HepG2 (cell line): Measurements from ENCODE around the gene CNDP1. TPM values are rescaled to one million over a fixed set of nuclear protein-coding genes. Genes with fewer than 3 reads are reported as not detected.

Source experiments
- ATAC-seq: fragments of 200-7000 bp; cut with Tn5 transposase; 3 replicates; pipeline ENCODE4 v1.9.1; 2020; ENCODE audit warnings: mild to moderate bottlenecking, moderate library complexity
- BruUV-seq: library from RNA; stranded (reverse); fragments of 400-500 nt; replicated peaks from 2 replicates; lab custom pipeline; 2021; lab: Mats Ljungman, UMichigan
- CTCF ChIA-PET: fragments of 300-600 bp; formaldehyde crosslinking; extraction: SDS; loops from one replicate; lab custom pipeline; 2021; ENCODE audit warnings: low total read pairs, inconsistent platforms, low intra/inter-chr PET ratio; lab: Yijun Ruan, JAX
- POLR2A ChIA-PET: fragments of 350-600 bp; sonication (Branson Sonifier 250); formaldehyde crosslinking; loops from one replicate; lab custom pipeline; 2020; ENCODE audit warnings: antibody characterized with exemption, inconsistent platforms; lab: Yijun Ruan, JAX
- DNase-seq: peaks from one replicate; pipeline ENCODE4 v3.0.0-alpha.2; 2015; ENCODE audit warnings: low spot score
- FAIRE-seq: peaks from 3 replicates; lab custom pipeline; 2011; peaks lifted over from hg19 to GRCh38; lab: Jason Lieb, UNC
- H2AFZ ChIP-seq: one replicate; pipeline ENCODE4 v1.6.1; 2011; ENCODE audit warnings: low read length, inconsistent platforms
- H3K27ac ChIP-seq: fragments of 300-600 bp; 3 replicates; pipeline ENCODE4 v1.8.0; 2011; ENCODE audit warnings: mixed run types, mild to moderate bottlenecking, mixed read lengths, low read length, inconsistent platforms; ENCODE audit not compliant: insufficient read depth; ENCODE audit errors: extremely low read length
- H3K27me3 ChIP-seq, 2 experiments: fragments of 200-600 bp in 1 of 2; 2 replicates in 1 of 2; 3 replicates in 1 of 2; pipeline versions ENCODE4 v1.6.0 to v1.8.0; 2011; ENCODE audit warnings: low read length in 2 of 2, mild to moderate bottlenecking in 2 of 2, moderate library complexity in 2 of 2, inconsistent platforms in 1 of 2; ENCODE audit not compliant: insufficient read depth in 2 of 2, control insufficient read depth in 1 of 2
- H3K36me3 ChIP-seq, 2 experiments: fragments of 200-600 bp in 1 of 2; replicated peaks in 1 of 2; 2 replicates in 1 of 2; 3 replicates in 1 of 2; pipeline versions ENCODE4 v1.5.1 to v1.8.0; 2011; ENCODE audit warnings: low read length in 2 of 2, inconsistent platforms in 1 of 2; ENCODE audit not compliant: insufficient read depth in 2 of 2, control insufficient read depth in 1 of 2
- H3K4me1 ChIP-seq: 2 replicates; pipeline ENCODE4 v1.5.1; 2012; ENCODE audit warnings: low read length, inconsistent platforms; ENCODE audit not compliant: insufficient read depth
- H3K4me2 ChIP-seq: 2 replicates; pipeline ENCODE4 v1.6.0; 2011; ENCODE audit warnings: low read depth, low read length, inconsistent platforms
- H3K4me3 ChIP-seq, 3 experiments: fragments of 200-600 bp in 1 of 3; sonication (generic), shearing (Covaris generic) in 1 of 3; replicated peaks in 1 of 3; 2 replicates each; pipeline ENCODE4 v1.5.1; 2011 to 2016; ENCODE audit warnings: low read length in 3 of 3, inconsistent platforms in 2 of 3, low read depth in 2 of 3, mild to moderate bottlenecking in 2 of 3, control low read depth in 1 of 3, mixed read lengths in 1 of 3; ENCODE audit not compliant: insufficient read depth in 1 of 3
- H3K79me2 ChIP-seq: one replicate; pipeline ENCODE4 v1.6.1; 2011; ENCODE audit warnings: low read length, inconsistent platforms; ENCODE audit not compliant: insufficient read depth
- H3K9ac ChIP-seq: 2 replicates; pipeline ENCODE4 v1.6.0; 2011; ENCODE audit warnings: mild to moderate bottlenecking, low read depth, low read length, inconsistent platforms; ENCODE audit not compliant: insufficient read depth
- H3K9me3 ChIP-seq: 2 replicates; pipeline ENCODE4 v1.5.1; 2012; ENCODE audit warnings: mild to moderate bottlenecking, low read length
- H4K20me1 ChIP-seq: 2 replicates; pipeline ENCODE4 v1.6.0; 2011; ENCODE audit warnings: inconsistent platforms, mild to moderate bottlenecking, low read length, moderate library complexity; ENCODE audit not compliant: insufficient read depth
- FLYWCH1 ChIP-seq: sonication (generic); formaldehyde crosslinking; IDR thresholded peaks from 2 replicates; pipeline ENCODE4 v1.8.1; 2023; ENCODE audit warnings: mild to moderate bottlenecking, missing genetic modification reagents
- MATR3 ChIP-seq: sonication (generic); formaldehyde crosslinking; IDR thresholded peaks from 2 replicates; pipeline ENCODE4 v1.4.0; 2020; ENCODE audit warnings: missing genetic modification reagents
- PRDM10 ChIP-seq: sonication (generic); formaldehyde crosslinking; IDR thresholded peaks from 2 replicates; pipeline ENCODE4 v1.4.0; 2020; ENCODE audit warnings: low read depth, missing genetic modification reagents
- RERE ChIP-seq: IDR thresholded peaks from 2 replicates; pipeline ENCODE4 v1.6.1; 2016; ENCODE audit warnings: low read depth, missing genetic modification reagents, missing compliant biosample characterization
- TFAP4 ChIP-seq: sonication (generic); IDR thresholded peaks from 2 replicates; pipeline ENCODE4 v1.6.1; 2016; ENCODE audit warnings: low read depth, borderline replicate concordance
- TOPORS ChIP-seq: sonication (generic); formaldehyde crosslinking; IDR thresholded peaks from 2 replicates; pipeline ENCODE4 v1.8.0; 2023; ENCODE audit warnings: mild to moderate bottlenecking, missing genetic modification reagents
- YEATS2 ChIP-seq: sonication (generic); formaldehyde crosslinking; IDR thresholded peaks from 2 replicates; pipeline ENCODE4 v1.4.0; 2020; ENCODE audit warnings: missing genetic modification reagents, borderline replicate concordance
- ZBTB10 ChIP-seq: sonication (generic); formaldehyde crosslinking; IDR thresholded peaks from 2 replicates; pipeline ENCODE4 v1.4.0; 2020; ENCODE audit warnings: missing genetic modification reagents, borderline replicate concordance
- ZFAT ChIP-seq: sonication (generic); formaldehyde crosslinking; conservative IDR thresholded peaks from 2 replicates; pipeline ENCODE4 v1.8.1; 2023; ENCODE audit warnings: missing genetic modification reagents, inconsistent platforms
- ZNF33A ChIP-seq: sonication (generic); formaldehyde crosslinking; IDR thresholded peaks from 2 replicates; pipeline ENCODE4 v1.5.1; 2020; ENCODE audit warnings: missing genetic modification reagents, mild to moderate bottlenecking, moderate library complexity, borderline replicate concordance
- ZNF34 ChIP-seq: sonication (generic); formaldehyde crosslinking; IDR thresholded peaks from 2 replicates; pipeline ENCODE4 v1.4.0; 2020; ENCODE audit warnings: mild to moderate bottlenecking, missing genetic modification reagents, borderline replicate concordance
- ZNF460 ChIP-seq: sonication (generic); formaldehyde crosslinking; IDR thresholded peaks from 2 replicates; pipeline ENCODE4 v1.5.1; 2020; ENCODE audit warnings: missing genetic modification reagents, mild to moderate bottlenecking, borderline replicate concordance
- WGBS: methylation state at CpG from one replicate; pipeline ENCODE4 v1.1.6; 2017; ENCODE audit warnings: low lambda C conversion rate; 5-methylcytosine and 5-hydroxymethylcytosine counted together
- in situ Hi-C: cut with HindIII; loops from 2 replicates; pipeline ENCODE4 v1.10.0; 2017; ENCODE audit warnings: low pct_unique_long_range_greater_than_20kb; ENCODE audit not compliant: extremely low pct_ligation_motif_present
- intact Hi-C: fragments of 100-400 bp; cut with micrococcal nuclease; formaldehyde crosslinking; loops from one replicate; pipeline ENCODE4 v1.10.0; 2022; ENCODE audit not compliant: unreplicated experiment
- polyA plus RNA-seq, 8 experiments: library from polyadenylated mRNA; depleted of rRNA in 3 of 8; stranded (reverse) in 7 of 8; unstranded in 1 of 8; fragments of >200 nt; fragmentation: Illumina TruSeq in 4 of 8; extraction: Trizol in 4 of 8; gene quantifications; 2 replicates each; pipeline versions ENCODE4 v1.2.1 to v1.2.3, GENCODE V29; 2011 to 2016; ENCODE audit warnings: low read depth in 4 of 8, missing spikeins in 1 of 8, mixed read lengths in 1 of 8; ENCODE audit not compliant: insufficient read depth in 1 of 8
- total RNA-seq, 5 experiments: library from RNA; depleted of rRNA; stranded (reverse); fragments of >200 nt; fragmentation: Illumina TruSeq; extraction: Trizol; gene quantifications; 2 replicates each; pipeline ENCODE4 v1.2.3, GENCODE V29; 2016; ENCODE audit warnings: low read depth in 1 of 5

CNDP1 gene
- total and polyA plus RNA-seq, 2 of the 13 experiments (the other 11 are each of a cell fraction or from before 2014, with no cell fraction given), result 0.01 TPM; not detected in 1

GRCh38 chr18:74556126-74556525 is 21.8 kb downstream of the CNDP1 start:
- in situ Hi-C loops (loop anchor here (10.0 kb wide), 1 partner anchor 361 kb away; no protein-coding TSS in a partner anchor), intact Hi-C loops (no loop called here)
- peaks cover 0 to 18% of the 10 kb centered on the region in 2 experiments; a peak in 4 of 5 replicates for H3K27me3 ChIP-seq
- no peak for FAIRE-seq
- no peak overlapping the region for H3K4me3 ChIP-seq
- no peaks in the 10 kb centered on the region for H3K79me2 ChIP-seq
- no peaks in the 10 kb centered on the region for H3K36me3 ChIP-seq
- WGBS, result 23% methylated on average over 9 of the region's 11 CpGs
- peaks cover 8% of the 10 kb centered on the region for H3K4me1 ChIP-seq
- H3K4me2 ChIP-seq, result no peak overlapping the region
- no peak overlapping the region for H3K9ac ChIP-seq
- no peaks in the 10 kb centered on the region for H4K20me1 ChIP-seq
- ChIA-PET CTCF (no interaction called here), POLR2A (no interaction called here)
- no peak overlapping the region for H2AFZ ChIP-seq
- BruUV-seq, result no TSS peak
- ATAC-seq, result no peak
- no peak for DNase-seq
- no peaks in the 10 kb centered on the region for H3K9me3 ChIP-seq
- no peak overlapping the region for H3K27ac ChIP-seq
- no peak for TF ChIP-seq ZBTB10 (CRISPR knock-in tag)
- TF ChIP-seq TFAP4, result no peak
- TF ChIP-seq ZNF460 (CRISPR knock-in tag), result no peak
- TF ChIP-seq ZNF33A, result no peak
- TF ChIP-seq ZNF34 (CRISPR knock-in tag), result no peak
- TF ChIP-seq PRDM10 (CRISPR knock-in tag), result no peak
- no peak for TF ChIP-seq MATR3 (CRISPR knock-in tag)
- TF ChIP-seq ZFAT (CRISPR knock-in tag), result no peak
- TF ChIP-seq RERE (CRISPR knock-in tag), result no peak
- no peak for TF ChIP-seq YEATS2
- TF ChIP-seq TOPORS (CRISPR knock-in tag), result no peak
- no peak for TF ChIP-seq FLYWCH1
